GM12878 (cell line): ENCODE data around the gene SLC45A2. TPM values are rescaled to one million over a fixed set of nuclear protein-coding genes. Genes with fewer than 3 reads are reported as not detected.

Experiments used
- ATAC-seq: fragments of 200-7000 bp; cut with Tn5 transposase; 3 replicates; pipeline ENCODE4 v1.9.1; 2020; ENCODE audit warnings: mild to moderate bottlenecking, moderate library complexity
- BruUV-seq: library from RNA; stranded (reverse); fragments of 400-500 nt; replicated peaks from 2 replicates; lab custom pipeline; 2021; lab: Mats Ljungman, UMichigan
- CTCF ChIA-PET: fragments of 300-600 bp; sonication (Branson Sonifier 250); formaldehyde crosslinking; extraction: SDS; loops from one replicate; lab custom pipeline; 2021; ENCODE audit warnings: inconsistent platforms; lab: Yijun Ruan, JAX
- POLR2A ChIA-PET: fragments of 350-600 bp; formaldehyde crosslinking; extraction: SDS; loops from one replicate; lab custom pipeline; 2021; ENCODE audit warnings: inconsistent platforms; lab: Charles Lee
- RAD21 ChIA-PET: fragments of 300-600 bp; sonication (Branson Sonifier 250); formaldehyde crosslinking; loops from one replicate; lab custom pipeline; 2023; ENCODE audit warnings: antibody characterized with exemption; ENCODE audit not compliant: unreplicated experiment; lab: Charles Lee
- SMC1A ChIA-PET: fragments of 300-600 bp; sonication (Branson Sonifier 250); formaldehyde crosslinking; loops from one replicate; lab custom pipeline; 2023; ENCODE audit not compliant: unreplicated experiment, uncharacterized antibody; lab: Charles Lee
- DNase-seq: peaks from one replicate; pipeline ENCODE4 v3.0.0-alpha.2; 2011; ENCODE audit warnings: low read depth, low spot score
- FAIRE-seq: peaks from 3 replicates; lab custom pipeline; 2011; peaks lifted over from hg19 to GRCh38; lab: Jason Lieb, UNC
- H2AFZ ChIP-seq: 2 replicates; pipeline ENCODE4 v1.6.0; 2011; ENCODE audit warnings: low read depth, low read length, control low read depth; ENCODE audit not compliant: control insufficient read depth
- H3K27ac ChIP-seq: 2 replicates; pipeline ENCODE4 v1.5.1; 2011; ENCODE audit warnings: control low read depth; ENCODE audit not compliant: control insufficient read depth, insufficient read depth
- H3K27me3 ChIP-seq, 2 experiments: replicated peaks in 1 of 2; 2 replicates each; pipeline versions ENCODE4 v1.6.0 to v1.6.1; 2011; ENCODE audit warnings: low read length in 1 of 2; ENCODE audit not compliant: control insufficient read depth in 2 of 2, insufficient read depth in 2 of 2
- H3K36me3 ChIP-seq, 2 experiments: 2 replicates each; pipeline ENCODE4 v1.5.1; 2011; ENCODE audit warnings: low read length in 1 of 2; ENCODE audit not compliant: control insufficient read depth in 2 of 2, insufficient read depth in 2 of 2
- H3K4me1 ChIP-seq: 2 replicates; pipeline ENCODE4 v1.6.1; 2011; ENCODE audit warnings: mild to moderate bottlenecking, low read length, moderate library complexity, mixed read lengths; ENCODE audit not compliant: control insufficient read depth, insufficient read depth
- H3K4me2 ChIP-seq: 2 replicates; pipeline ENCODE4 v1.6.0; 2011; ENCODE audit warnings: control low read depth; ENCODE audit not compliant: control insufficient read depth, insufficient read depth
- H3K4me3 ChIP-seq: fragments of 200-600 bp; sonication (generic); 2 replicates; pipeline ENCODE4 v1.5.1; 2016
- H3K79me2 ChIP-seq: 2 replicates; pipeline ENCODE4 v1.6.0; 2011; ENCODE audit warnings: low read length; ENCODE audit not compliant: control insufficient read depth, insufficient read depth
- H3K9ac ChIP-seq: 2 replicates; pipeline ENCODE4 v1.8.0; 2011; ENCODE audit warnings: low read length, control low read depth, mixed read lengths; ENCODE audit not compliant: control insufficient read depth, insufficient read depth
- H3K9me3 ChIP-seq: replicated peaks from 3 replicates; pipeline ENCODE4 v1.5.1; 2011; ENCODE audit warnings: mild to moderate bottlenecking, low read length; ENCODE audit not compliant: control insufficient read depth, insufficient read depth
- H4K20me1 ChIP-seq: 2 replicates; pipeline ENCODE4 v1.6.0; 2011; ENCODE audit not compliant: control insufficient read depth, insufficient read depth
- CTCF ChIP-seq, 3 experiments: IDR thresholded peaks in 2 of 3; conservative IDR thresholded peaks in 1 of 3; 2 replicates each; pipeline ENCODE4 v1.5.1; 2011; ENCODE audit warnings: low read depth in 3 of 3, low read length in 3 of 3, mild to moderate bottlenecking in 3 of 3, control low read depth in 2 of 3, moderate library complexity in 2 of 3, inconsistent platforms in 1 of 3, mixed read lengths in 1 of 3; ENCODE audit not compliant: control insufficient read depth in 2 of 3, insufficient read depth in 1 of 3; ENCODE audit errors: extremely low read depth in 1 of 3
- HDGF ChIP-seq: fragments of 450-650 bp; IDR thresholded peaks from 2 replicates; pipeline ENCODE4 v1.6.1; 2016; ENCODE audit warnings: antibody characterized with exemption
- IKZF2 ChIP-seq, 2 experiments: fragments of 450-650 bp; IDR thresholded peaks; 2 replicates each; pipeline ENCODE4 v1.6.1; 2017; ENCODE audit warnings: mild to moderate bottlenecking in 2 of 2, moderate library complexity in 2 of 2
- JUNB ChIP-seq: IDR thresholded peaks from 2 replicates; pipeline ENCODE4 v1.6.1; 2016; ENCODE audit warnings: antibody characterized with exemption, mild to moderate bottlenecking
- MAX ChIP-seq: IDR thresholded peaks from 2 replicates; pipeline ENCODE4 v1.6.1; 2012; ENCODE audit warnings: low read depth, low read length, improper control_type of control experiment
- NRF1 ChIP-seq: conservative IDR thresholded peaks from 2 replicates; pipeline ENCODE4 v1.6.1; 2011; ENCODE audit warnings: mild to moderate bottlenecking, low read depth, low read length, improper control_type of control experiment
- RB1 ChIP-seq: fragments of 450-650 bp; formaldehyde crosslinking; IDR thresholded peaks from 2 replicates; pipeline ENCODE4 v1.6.1; 2017; ENCODE audit warnings: mild to moderate bottlenecking, borderline replicate concordance
- SMAD1 ChIP-seq: fragments of 450-650 bp; IDR thresholded peaks from 2 replicates; pipeline ENCODE4 v1.6.1; 2018; ENCODE audit warnings: mild to moderate bottlenecking, low read depth; ENCODE audit not compliant: partially characterized antibody
- SMAD5 ChIP-seq: IDR thresholded peaks from 2 replicates; pipeline ENCODE4 v1.6.1; 2016; ENCODE audit warnings: antibody characterized with exemption, low read depth
- SUZ12 ChIP-seq: fragments of 200-600 bp; sonication (generic); IDR thresholded peaks from one replicate; pipeline ENCODE4 v1.6.1; 2018; ENCODE audit warnings: antibody characterized with exemption, mild to moderate bottlenecking; ENCODE audit not compliant: unreplicated experiment
- ZBTB4 ChIP-seq: fragments of 450-650 bp; formaldehyde crosslinking; IDR thresholded peaks from 2 replicates; pipeline ENCODE4 v1.4.0; 2022; ENCODE audit warnings: mild to moderate bottlenecking, moderate library complexity
- ZNF207 ChIP-seq: fragments of 450-650 bp; IDR thresholded peaks from 2 replicates; pipeline ENCODE4 v1.6.1; 2014; ENCODE audit warnings: antibody characterized with exemption, mild to moderate bottlenecking, borderline replicate concordance
- ZNF217 ChIP-seq: fragments of 450-650 bp; IDR thresholded peaks from 2 replicates; pipeline ENCODE4 v1.6.1; 2017; ENCODE audit warnings: antibody characterized with exemption, mild to moderate bottlenecking
- ZZZ3 ChIP-seq: IDR thresholded peaks from 2 replicates; pipeline ENCODE4 v1.6.1; 2011; ENCODE audit warnings: low read depth; ENCODE audit not compliant: control insufficient read depth, insufficient read length
- WGBS: methylation state at CpG from one replicate; pipeline ENCODE4 v1.1.6; 2016; ENCODE audit warnings: low lambda C conversion rate; ENCODE audit not compliant: insufficient replicate concordance, insufficient coverage; ENCODE audit errors: missing lambda C conversion rate; 5-methylcytosine and 5-hydroxymethylcytosine counted together
- in situ Hi-C: fragments of 300-500 bp; cut with MboI; formaldehyde crosslinking; loops from 9 replicates; pipeline ENCODE4 v1.14.3; 2018; ENCODE audit warnings: mixed read lengths
- intact Hi-C: fragments of 100-400 bp; cut with micrococcal nuclease; formaldehyde crosslinking; loops from one replicate; pipeline ENCODE4 v1.14.2; 2022; ENCODE audit not compliant: unreplicated experiment
- polyA plus RNA-seq, 11 experiments: library from polyadenylated mRNA; depleted of rRNA in 4 of 11; unstranded in 6 of 11; stranded (reverse) in 5 of 11; fragments of >200 nt; fragmentation: Nextera tagmentation in 4 of 11; fragmentation: Illumina TruSeq in 1 of 11; extraction: Ambion mirVana in 4 of 11; extraction: Trizol in 1 of 11; gene quantifications; 1 replicate in 1 of 11; 2 replicates in 10 of 11; pipeline versions ENCODE4 v1.2.1 to v1.2.3, GENCODE V29; 2011 to 2016; ENCODE audit warnings: inconsistent platforms in 2 of 11, missing spikeins in 2 of 11, low read depth in 1 of 11
- total RNA-seq, 4 experiments: library from RNA; depleted of rRNA in 3 of 4; stranded (reverse); fragments of >200 nt in 3 of 4; fragmentation: Illumina TruSeq in 1 of 4; extraction: Trizol in 1 of 4; gene quantifications; 2 replicates each; pipeline versions ENCODE4 v1.2.1 to v1.2.3, GENCODE V29; 2013 to 2021

The SLC45A2 gene
- total and polyA plus RNA-seq, 10 of the 15 experiments (the other 5 are each of a cell fraction or from before 2014, with no cell fraction given), result 0.06 to 0.07 TPM; not detected in 8

- TF ChIP-seq ZZZ3 (no peak), ZNF217 (no peak), NRF1 (no peak), MAX (no peak), JUNB (no peak), SUZ12 (no peak), ZBTB4 (CRISPR knock-in tag) (no peak), RB1 (no peak), SMAD1 (no peak), IKZF2 (IDR thresholded peaks at IDR 0.05) (no peak), HDGF (no peak), SMAD5 (no peak), ZNF207 (no peak), CTCF (IDR thresholded peaks at IDR 0.05 in 2 of 3, conservative IDR thresholded peaks at IDR 0.05 in 1 of 3; ENCODE audit: control insufficient read depth in 2 of 3, extremely low read depth in 1 of 3, insufficient read depth in 1 of 3, low read depth in 3 of 3, low read length in 3 of 3) (no peak)
- TF ChIP-seq, all 136 proteins: peak for 0
These were observed 44.8 kb downstream of the SLC45A2 start for GRCh38 chr5:33939556-33940262.

More at GRCh38 chr5:33939556-33940262, 44.8 kb downstream of the SLC45A2 start:
- ChIA-PET RAD21 (interaction anchor here (0.8 to 1.2 kb wide), 3 partner anchors 30 to 501 kb away, joined by 3 to 4 read pairs (median 3); no protein-coding TSS in a partner anchor), CTCF (interaction anchor here (0.8 to 1.0 kb wide), 2 partner anchors 30 to 31 kb away, joined by 3 read pairs; no protein-coding TSS in a partner anchor), SMC1A (interaction anchor here (0.9 to 1.8 kb wide), 5 partner anchors 10 to 352 kb away, joined by 3 to 8 read pairs (median 3); no protein-coding TSS in a partner anchor), POLR2A (no interaction called here)
- Histone ChIP-seq H4K20me1 (no peaks in the 10 kb centered on the region), H3K4me3 (no peak overlapping the region), H3K36me3 (no peaks in the 10 kb centered on the region), H3K9me3 (no peaks in the 10 kb centered on the region; the same call in 2 of the 3 replicates), H2AFZ (no peak overlapping the region), H3K27me3 (no peaks in the 10 kb centered on the region; a peak in 1 of 4 replicates), H3K9ac (no peak overlapping the region), H3K79me2 (no peaks in the 10 kb centered on the region), H3K4me2 (no peak overlapping the region), H3K27ac (no peak overlapping the region), H3K4me1 (no peaks in the 10 kb centered on the region)
- intact Hi-C loops (no loop called here), in situ Hi-C loops (no loop called here)
- 62% methylated on average over 8 of the region's 8 CpGs for WGBS
- BruUV-seq, result no TSS peak
- DNase-seq (no peak), FAIRE-seq (no peak), ATAC-seq (no peak)
